GM12878 (cell line): Measurements from ENCODE around the gene EEF1G.

Experiments
- CBFB ChIP-seq: IDR thresholded peaks from 2 replicates; pipeline ENCODE4 v1.6.1; 2016; ENCODE audit warnings: antibody characterized with exemption, low read depth
- CEBPZ ChIP-seq: fragments of 150-350 bp; IDR thresholded peaks from 2 replicates; pipeline ENCODE4 v1.6.1; 2016; ENCODE audit warnings: low read depth, low read length
- CHD2 ChIP-seq: IDR thresholded peaks from 2 replicates; pipeline ENCODE4 v1.6.1; 2011; ENCODE audit warnings: low read depth, low read length, improper control_type of control experiment, borderline replicate concordance
- CTCF ChIP-seq, 3 experiments: IDR thresholded peaks in 2 of 3; conservative IDR thresholded peaks in 1 of 3; 2 replicates each; pipeline ENCODE4 v1.5.1; 2011; ENCODE audit warnings: low read depth in 3 of 3, low read length in 3 of 3, mild to moderate bottlenecking in 3 of 3, control low read depth in 2 of 3, moderate library complexity in 2 of 3, inconsistent platforms in 1 of 3, mixed read lengths in 1 of 3; ENCODE audit not compliant: control insufficient read depth in 2 of 3, insufficient read depth in 1 of 3; ENCODE audit errors: extremely low read depth in 1 of 3
- EP300 ChIP-seq, 2 experiments: fragments of 150-350 bp in 1 of 2; IDR thresholded peaks; 2 replicates each; pipeline ENCODE4 v1.6.1; 2011 to 2012; ENCODE audit warnings: low read depth in 2 of 2, low read length in 2 of 2, borderline replicate concordance in 1 of 2, improper control_type of control experiment in 1 of 2, inconsistent platforms in 1 of 2; ENCODE audit not compliant: control insufficient read depth in 1 of 2
- EZH2 ChIP-seq: IDR thresholded peaks from 2 replicates; pipeline ENCODE4 v1.6.1; 2012; ENCODE audit warnings: low read depth, mild to moderate bottlenecking, control low read depth, inconsistent platforms, low read length, borderline replicate concordance; ENCODE audit not compliant: control insufficient read depth
- HDAC2 ChIP-seq: fragments of 200-600 bp; sonication (generic); IDR thresholded peaks from 2 replicates; pipeline ENCODE4 v1.6.1; 2017
- IRF3 ChIP-seq: fragments of 450-650 bp; IDR thresholded peaks from 2 replicates; pipeline ENCODE4 v1.6.1; 2014; ENCODE audit warnings: mild to moderate bottlenecking
- PML ChIP-seq: IDR thresholded peaks from 2 replicates; pipeline ENCODE4 v1.6.1; 2012; ENCODE audit warnings: low read length, inconsistent platforms
- TAF1 ChIP-seq: IDR thresholded peaks from 2 replicates; pipeline ENCODE4 v1.6.1; 2011; ENCODE audit warnings: mild to moderate bottlenecking, low read depth, low read length, borderline replicate concordance
- ZSCAN29 ChIP-seq: fragments of 450-650 bp; IDR thresholded peaks from 2 replicates; pipeline ENCODE4 v1.6.1; 2017; ENCODE audit warnings: mild to moderate bottlenecking, moderate library complexity
- TF ChIP-seq, protein P1 (sequence below): fragments of 450-650 bp; formaldehyde crosslinking; IDR thresholded peaks from 2 replicates; pipeline ENCODE4 v1.4.0; 2022; ENCODE audit warnings: mild to moderate bottlenecking, moderate library complexity

DNA sequence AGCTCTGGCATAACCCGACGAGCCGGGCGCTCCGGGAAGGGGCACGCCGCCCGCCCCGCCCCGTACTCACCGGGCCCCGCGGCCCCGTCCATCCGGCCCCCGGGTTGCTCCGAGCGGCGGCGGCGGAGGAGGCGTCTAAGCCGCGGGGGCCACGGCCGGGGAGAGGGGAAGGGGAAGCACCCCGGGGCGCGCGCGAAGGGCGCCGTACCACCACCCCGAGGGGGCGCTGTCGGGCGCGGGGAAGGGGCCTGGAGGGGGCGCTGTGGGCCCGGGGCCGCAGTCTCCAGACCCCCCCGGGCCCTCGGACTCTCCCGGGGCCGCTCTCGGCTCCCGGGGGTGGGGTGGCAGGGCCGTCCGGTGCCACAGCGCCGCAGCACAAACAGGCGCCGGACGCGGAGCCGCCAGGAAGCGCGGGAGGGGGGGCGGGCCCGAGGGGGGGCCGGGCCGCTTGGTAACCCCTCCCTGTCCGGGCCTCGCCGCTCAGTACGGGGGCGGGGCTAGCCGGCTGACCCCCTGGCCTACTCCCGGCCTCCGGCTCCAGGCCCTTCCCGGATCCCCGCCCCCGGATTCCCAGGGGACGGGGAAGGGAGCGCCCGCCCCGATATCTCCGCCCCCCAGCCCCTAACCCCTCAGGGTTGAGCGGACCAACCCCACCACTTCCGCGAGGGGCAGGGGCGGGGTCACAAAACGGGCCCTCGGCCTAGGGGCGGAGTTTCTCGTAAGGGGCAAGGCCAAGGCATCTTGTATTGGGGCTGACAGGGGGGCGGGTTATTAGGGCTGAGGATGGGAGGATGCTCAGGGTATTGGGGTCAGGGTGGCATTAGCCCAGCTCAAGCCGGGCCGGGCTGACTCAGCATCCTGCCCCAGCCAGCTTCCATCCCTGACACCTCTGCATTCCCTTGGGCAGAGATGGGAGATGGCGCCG lies 38.9 kb upstream of the EEF1G start, which contains the start of the genes EML3 and ROM1:
- TF ChIP-seq CBFB = no peak
- TF ChIP-seq PML = no peak
- no peak for TF ChIP-seq EP300 (IDR thresholded peaks at IDR 0.05; ENCODE audit: borderline replicate concordance in 1 of 2, control insufficient read depth in 1 of 2, low read depth in 2 of 2, low read length in 2 of 2)
- TF ChIP-seq CEBPZ = no peak
- TF ChIP-seq ZSCAN29 = peak; percentile 44; the same call in 1 of the 2 replicates
- no peak for TF ChIP-seq EZH2
- TF ChIP-seq CTCF (IDR thresholded peaks at IDR 0.05 in 2 of 3, conservative IDR thresholded peaks at IDR 0.05 in 1 of 3; ENCODE audit: control insufficient read depth in 2 of 3, extremely low read depth in 1 of 3, insufficient read depth in 1 of 3, low read depth in 3 of 3, low read length in 3 of 3) = peak; percentile 76 to 99 (median 92)
- TF ChIP-seq TAF1 = peak; percentile 47; the same call in 1 of the 2 replicates
- TF ChIP-seq IRF3 = no peak
- no peak; the same call in 1 of the 2 replicates for TF ChIP-seq CHD2
- no peak for TF ChIP-seq HDAC2
- TF ChIP-seq, protein P1, sequence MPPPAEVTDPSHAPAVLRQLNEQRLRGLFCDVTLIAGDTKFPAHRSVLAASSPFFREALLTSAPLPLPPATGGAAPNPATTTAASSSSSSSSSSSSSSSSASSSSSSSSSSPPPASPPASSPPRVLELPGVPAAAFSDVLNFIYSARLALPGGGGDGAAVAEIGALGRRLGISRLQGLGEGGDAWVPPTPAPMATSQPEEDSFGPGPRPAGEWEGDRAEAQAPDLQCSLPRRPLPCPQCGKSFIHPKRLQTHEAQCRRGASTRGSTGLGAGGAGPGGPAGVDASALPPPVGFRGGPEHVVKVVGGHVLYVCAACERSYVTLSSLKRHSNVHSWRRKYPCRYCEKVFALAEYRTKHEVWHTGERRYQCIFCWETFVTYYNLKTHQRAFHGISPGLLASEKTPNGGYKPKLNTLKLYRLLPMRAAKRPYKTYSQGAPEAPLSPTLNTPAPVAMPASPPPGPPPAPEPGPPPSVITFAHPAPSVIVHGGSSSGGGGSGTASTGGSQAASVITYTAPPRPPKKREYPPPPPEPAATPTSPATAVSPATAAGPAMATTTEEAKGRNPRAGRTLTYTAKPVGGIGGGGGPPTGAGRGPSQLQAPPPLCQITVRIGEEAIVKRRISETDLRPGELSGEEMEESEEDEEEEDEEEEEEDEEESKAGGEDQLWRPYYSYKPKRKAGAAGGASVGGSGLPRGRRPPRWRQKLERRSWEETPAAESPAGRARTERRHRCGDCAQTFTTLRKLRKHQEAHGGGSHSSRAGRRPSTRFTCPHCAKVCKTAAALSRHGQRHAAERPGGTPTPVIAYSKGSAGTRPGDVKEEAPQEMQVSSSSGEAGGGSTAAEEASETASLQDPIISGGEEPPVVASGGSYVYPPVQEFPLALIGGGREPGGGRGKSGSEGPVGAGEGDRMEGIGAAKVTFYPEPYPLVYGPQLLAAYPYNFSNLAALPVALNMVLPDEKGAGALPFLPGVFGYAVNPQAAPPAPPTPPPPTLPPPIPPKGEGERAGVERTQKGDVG (CRISPR knock-in tag) = no peak
